Activated CD4-positive, alpha-beta T cell treated with anti-CD3 and anti-CD28 coated beads for 36 hours (primary cell): ENCODE measurements around the gene ALG12. TPM values are rescaled to one million over a fixed set of nuclear protein-coding genes. Genes with fewer than 3 reads are reported as not detected.

Experiments used
- ATAC-seq: fragments of 200-7000 bp; cut with Tn5 transposase; one replicate; pipeline ENCODE4 v1.10.0; 2021; ENCODE audit warnings: mild to moderate bottlenecking, moderate library complexity
- CTCF ChIA-PET: fragments of 350-600 bp; sonication (Branson Sonifier 250); formaldehyde crosslinking; loops from one replicate; lab custom pipeline; 2021; ENCODE audit warnings: antibody characterized with exemption; lab: Charles Lee
- POLR2A ChIA-PET: fragments of 350-600 bp; sonication (Branson Sonifier 250); formaldehyde crosslinking; loops from one replicate; lab custom pipeline; 2021; ENCODE audit warnings: antibody characterized with exemption, inconsistent platforms; lab: Charles Lee
- DNase-seq: peaks from one replicate; pipeline ENCODE4 v3.0.0-alpha.2; 2020
- H3K27ac Mint-ChIP-seq: one replicate; pipeline ENCODE4 v1.8.0; 2021; ENCODE audit warnings: mixed read lengths
- H3K27me3 Mint-ChIP-seq: one replicate; pipeline ENCODE4 v1.8.0; 2021; ENCODE audit warnings: mixed read lengths
- H3K36me3 Mint-ChIP-seq: one replicate; pipeline ENCODE4 v1.8.0; 2021; ENCODE audit warnings: low read depth, mixed read lengths
- H3K4me1 Mint-ChIP-seq: one replicate; pipeline ENCODE4 v1.8.0; 2021; ENCODE audit warnings: mixed read lengths
- H3K4me3 Mint-ChIP-seq: one replicate; pipeline ENCODE4 v1.8.0; 2021; ENCODE audit warnings: mild to moderate bottlenecking, moderate library complexity, mixed read lengths
- H3K9me3 Mint-ChIP-seq: one replicate; pipeline ENCODE4 v1.8.0; 2021; ENCODE audit warnings: low read depth, mixed read lengths
- intact Hi-C, 2 experiments: fragments of 100-400 bp; cut with DNase I in 1 of 2; cut with micrococcal nuclease in 1 of 2; formaldehyde crosslinking; loops; one replicate each; pipeline versions ENCODE4 v1.14.2 to v1.15.1; 2022 to 2024; cut with DNase I, micrococcal nuclease
- total RNA-seq, 2 experiments: library from RNA; stranded (reverse); gene quantifications; one replicate each; pipeline ENCODE4 v1.2.3, GENCODE V29; 2021

The ALG12 gene
- total RNA-seq, 2 experiments from 2014 or later: 13.6 to 13.7 TPM

GRCh38 chr22:49928555-49929210, 10.4 kb upstream of the ALG12 start:
- no peaks in the 10 kb centered on the region for H3K27me3 Mint-ChIP-seq
- H3K4me1 Mint-ChIP-seq: peaks cover 49% of the 10 kb centered on the region
- H3K9me3 Mint-ChIP-seq: no peaks in the 10 kb centered on the region
- POLR2A ChIA-PET: no interaction called here
- CTCF ChIA-PET: interaction anchor here (0.8 kb wide), 1 partner anchor 162 kb away, joined by 3 read pairs; no protein-coding TSS in a partner anchor
- intact Hi-C loops: loop anchor here in 1 of 2 experiments (1.0 kb wide), 5 partner anchors 65 to 282 kb away; no protein-coding TSS in a partner anchor
- DNase-seq (no peak), ATAC-seq (no peak)
- no peak overlapping the region for H3K4me3 Mint-ChIP-seq
- peaks cover 12% of the 10 kb centered on the region for H3K36me3 Mint-ChIP-seq
- no peak overlapping the region for H3K27ac Mint-ChIP-seq

- Mint-ChIP-seq H3K27ac (no peak overlapping the region), H3K27me3 (no peaks in the 10 kb centered on the region), H3K9me3 (no peaks in the 10 kb centered on the region), H3K4me1 (peaks cover 45% of the 10 kb centered on the region), H3K4me3 (no peak overlapping the region), H3K36me3 (peaks cover 11% of the 10 kb centered on the region)
- intact Hi-C loops: no loop called here
- ATAC-seq: no peak
- DNase-seq: no peak
- ChIA-PET POLR2A (no interaction called here), CTCF (interaction anchor here (0.8 kb wide), 1 partner anchor 161 kb away, joined by 3 read pairs; no protein-coding TSS in a partner anchor)
These were observed 9.9 kb upstream of the ALG12 start for GRCh38 chr22:49928185-49928495.

GRCh38 chr22:49927483-49928184, 9.4 kb upstream of the ALG12 start:
- intact Hi-C loops: no loop called here
- ChIA-PET POLR2A (no interaction called here), CTCF (interaction anchor here (0.5 to 0.8 kb wide), 4 partner anchors 8 to 161 kb away, joined by 3 to 4 read pairs (median 3); no protein-coding TSS in a partner anchor)
- DNase-seq: no peak
- no peak for ATAC-seq
- Mint-ChIP-seq H3K4me3 (no peak overlapping the region), H3K27me3 (no peaks in the 10 kb centered on the region), H3K27ac (peak overlapping the region; percentile 82), H3K36me3 (peaks cover 9% of the 10 kb centered on the region), H3K9me3 (no peaks in the 10 kb centered on the region), H3K4me1 (peaks cover 40% of the 10 kb centered on the region)

GRCh38 chr22:49926916-49927315, 8.7 kb upstream of the ALG12 start:
- CTCF ChIA-PET: interaction anchor here (0.8 kb wide), 2 partner anchors 60 to 104 kb away, joined by 3 to 4 read pairs; no protein-coding TSS in a partner anchor
- Mint-ChIP-seq H3K9me3 (no peaks in the 10 kb centered on the region), H3K4me3 (no peak overlapping the region), H3K36me3 (peaks cover 9% of the 10 kb centered on the region), H3K4me1 (peaks cover 38% of the 10 kb centered on the region), H3K27ac (peak overlapping the region; percentile 53), H3K27me3 (no peaks in the 10 kb centered on the region)
- DNase-seq (no peak), ATAC-seq (no peak)
- POLR2A ChIA-PET: no interaction called here
- intact Hi-C loops: no loop called here

GRCh38 chr22:49925525-49926128, 7.4 kb upstream of the ALG12 start:
- peaks cover 26% of the 10 kb centered on the region for H3K4me1 Mint-ChIP-seq
- CTCF ChIA-PET: interaction anchor here (1.2 kb wide), 1 partner anchor 105 kb away, joined by 12 read pairs; no protein-coding TSS in a partner anchor
- intact Hi-C loops: no loop called here
- DNase-seq (peak; percentile 78), ATAC-seq (peak; percentile 70)
- POLR2A ChIA-PET: interaction anchor here (0.5 to 1.0 kb wide), 4 partner anchors 36 to 71 kb away, joined by 3 to 5 read pairs (median 3); no protein-coding TSS in a partner anchor
- no peaks in the 10 kb centered on the region for H3K27me3 Mint-ChIP-seq
- peaks cover 11% of the 10 kb centered on the region for H3K36me3 Mint-ChIP-seq
- H3K27ac Mint-ChIP-seq: peak overlapping the region; percentile 90
- peak overlapping the region; percentile 74 for H3K4me3 Mint-ChIP-seq
- H3K9me3 Mint-ChIP-seq: no peaks in the 10 kb centered on the region

DNA sequence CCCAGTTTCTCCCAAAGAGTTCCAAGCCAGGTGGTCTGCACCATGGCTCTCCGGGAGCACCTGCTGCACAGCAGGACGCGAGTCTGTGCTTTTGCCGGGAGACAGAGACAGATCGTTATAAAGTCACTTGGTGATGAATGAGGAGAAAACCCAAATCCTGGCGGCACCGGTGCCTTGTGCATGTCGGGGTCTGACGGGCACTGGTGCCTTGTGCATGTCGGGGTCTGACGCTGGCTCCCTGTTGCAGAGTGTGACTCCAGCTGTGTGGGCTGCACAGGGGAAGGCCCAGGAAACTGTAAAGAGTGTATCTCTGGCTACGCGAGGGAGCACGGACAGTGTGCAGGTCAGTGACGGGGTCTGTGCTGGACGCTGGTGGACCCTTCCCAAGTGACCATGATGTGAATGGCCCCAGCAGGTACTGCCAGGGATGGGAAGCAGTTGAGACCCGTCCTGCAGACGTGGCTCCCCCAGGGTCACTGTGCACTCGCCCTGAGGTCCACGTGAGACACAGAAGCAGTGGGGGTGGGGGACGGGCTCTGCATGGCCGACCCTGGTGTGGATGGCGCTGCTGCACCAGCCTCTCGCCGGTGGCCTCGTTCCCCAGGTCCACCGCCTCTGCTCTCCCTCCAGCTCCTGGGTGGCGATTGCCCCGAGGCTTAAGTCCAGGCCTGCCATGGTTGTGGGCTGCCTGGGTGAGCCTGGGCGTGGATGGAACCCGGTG, 6.0 kb upstream of the ALG12 start:
- ChIA-PET CTCF (interaction anchor here (1.1 kb wide), 1 partner anchor 106 kb away, joined by 3 read pairs; no protein-coding TSS in a partner anchor), POLR2A (no interaction called here)
- Mint-ChIP-seq H3K36me3 (peaks cover 11% of the 10 kb centered on the region), H3K27me3 (no peaks in the 10 kb centered on the region), H3K27ac (peak overlapping the region; percentile 13), H3K4me3 (no peak overlapping the region), H3K9me3 (no peaks in the 10 kb centered on the region), H3K4me1 (peaks cover 29% of the 10 kb centered on the region)
- ATAC-seq: no peak
- no peak for DNase-seq
- intact Hi-C loops: no loop called here

DNA sequence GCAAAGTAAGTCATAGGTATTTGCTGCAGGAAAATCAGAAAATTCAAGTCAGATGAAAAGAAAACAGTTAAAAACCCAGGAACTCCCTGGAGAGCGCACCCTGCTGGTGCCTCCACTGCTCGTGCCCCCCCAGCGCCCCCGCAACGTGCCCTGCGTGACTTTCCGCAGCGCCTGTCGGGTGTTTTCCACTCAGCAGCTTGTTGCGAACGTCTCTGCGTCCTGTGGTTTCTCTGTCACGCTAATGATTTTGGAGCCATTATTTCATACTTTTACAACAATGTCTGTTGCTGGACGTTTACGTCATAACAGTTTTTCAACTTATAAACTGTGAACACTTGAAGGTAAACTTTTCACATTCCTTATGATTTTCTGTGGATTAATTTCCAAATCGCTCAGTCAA, 5.2 kb upstream of the ALG12 start:
- H3K27ac Mint-ChIP-seq: peak overlapping the region; percentile 13
- peaks cover 11% of the 10 kb centered on the region for H3K36me3 Mint-ChIP-seq
- no peaks in the 10 kb centered on the region for H3K27me3 Mint-ChIP-seq
- ChIA-PET CTCF (interaction anchor here (1.1 kb wide), 1 partner anchor 107 kb away, joined by 3 read pairs; no protein-coding TSS in a partner anchor), POLR2A (no interaction called here)
- H3K4me3 Mint-ChIP-seq: no peak overlapping the region
- H3K4me1 Mint-ChIP-seq: peaks cover 29% of the 10 kb centered on the region
- H3K9me3 Mint-ChIP-seq: no peaks in the 10 kb centered on the region
- intact Hi-C loops: no loop called here
- ATAC-seq (no peak), DNase-seq (peak; percentile 49)

- ATAC-seq (no peak), DNase-seq (no peak)
- peaks cover 29% of the 10 kb centered on the region for H3K4me1 Mint-ChIP-seq
- CTCF ChIA-PET: interaction anchor here (1.1 kb wide), 1 partner anchor 107 kb away, joined by 3 read pairs; no protein-coding TSS in a partner anchor
- H3K27me3 Mint-ChIP-seq: no peaks in the 10 kb centered on the region
- peaks cover 11% of the 10 kb centered on the region for H3K36me3 Mint-ChIP-seq
- POLR2A ChIA-PET: no interaction called here
- intact Hi-C loops: no loop called here
- H3K4me3 Mint-ChIP-seq: no peak overlapping the region
- H3K27ac Mint-ChIP-seq: no peak overlapping the region
- H3K9me3 Mint-ChIP-seq: no peaks in the 10 kb centered on the region
These were observed 4.7 kb upstream of the ALG12 start for GRCh38 chr22:49922926-49923325.

- peaks cover 11% of the 10 kb centered on the region for H3K36me3 Mint-ChIP-seq
- H3K27me3 Mint-ChIP-seq: no peaks in the 10 kb centered on the region
- intact Hi-C loops: no loop called here
- CTCF ChIA-PET: no interaction called here
- no peak for DNase-seq
- no peaks in the 10 kb centered on the region for H3K9me3 Mint-ChIP-seq
- H3K4me1 Mint-ChIP-seq: peaks cover 29% of the 10 kb centered on the region
- H3K4me3 Mint-ChIP-seq: no peak overlapping the region
- POLR2A ChIA-PET: no interaction called here
- ATAC-seq: no peak
- H3K27ac Mint-ChIP-seq: no peak overlapping the region
These were observed 4.2 kb upstream of the ALG12 start for GRCh38 chr22:49922484-49922883.

DNA sequence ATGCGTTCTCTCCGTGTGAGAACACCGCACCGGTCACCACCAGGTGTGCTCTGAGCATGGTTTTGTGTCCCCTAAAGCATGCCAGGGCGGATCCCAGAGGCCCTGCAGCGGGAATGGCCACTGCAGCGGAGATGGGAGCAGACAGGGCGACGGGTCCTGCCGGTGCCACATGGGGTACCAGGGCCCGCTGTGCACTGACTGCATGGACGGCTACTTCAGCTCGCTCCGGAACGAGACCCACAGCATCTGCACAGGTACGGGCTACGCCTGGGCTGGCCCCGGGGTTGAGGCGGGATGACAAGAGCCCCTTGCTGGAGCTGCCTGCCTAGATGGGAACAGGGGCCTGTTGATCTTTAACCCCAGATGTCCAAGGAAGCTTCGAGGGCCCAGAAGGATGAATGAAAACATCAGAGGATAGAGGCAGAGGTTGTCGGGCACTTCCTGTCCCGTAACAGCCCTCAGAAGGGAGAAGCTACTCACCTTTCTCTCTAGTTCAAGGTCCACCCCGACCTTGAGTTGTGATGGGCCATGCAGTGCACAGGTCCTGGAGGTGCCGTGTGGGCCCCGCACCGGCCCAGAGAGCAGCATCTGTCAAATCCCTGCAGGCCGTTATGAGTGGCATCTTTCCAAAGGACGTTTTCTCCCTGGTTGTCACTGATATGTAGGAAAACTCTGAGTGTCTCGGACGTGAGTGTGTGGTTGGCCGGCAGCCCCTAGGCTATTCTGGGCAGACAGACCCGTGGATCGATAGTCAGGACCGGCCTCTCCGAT, 3.5 kb upstream of the ALG12 start:
- H3K9me3 Mint-ChIP-seq: no peaks in the 10 kb centered on the region
- peaks cover 11% of the 10 kb centered on the region for H3K36me3 Mint-ChIP-seq
- ATAC-seq (no peak), DNase-seq (no peak)
- intact Hi-C loops: no loop called here
- CTCF ChIA-PET: no interaction called here
- no peak overlapping the region for H3K27ac Mint-ChIP-seq
- peaks cover 32% of the 10 kb centered on the region for H3K4me1 Mint-ChIP-seq
- H3K27me3 Mint-ChIP-seq: no peaks in the 10 kb centered on the region
- no peak overlapping the region for H3K4me3 Mint-ChIP-seq
- POLR2A ChIA-PET: interaction anchor here (0.5 kb wide), 1 partner anchor 234 kb away, joined by 5 read pairs; no protein-coding TSS in a partner anchor
